ENCODE measurements around the gene FLYWCH1. TPM values are rescaled to one million over a fixed set of nuclear protein-coding genes. Genes with fewer than 3 reads are reported as not detected.
"Not testable (repeated sequence)": the region's sequence is repeated elsewhere in the genome, so short reads cannot be mapped to it uniquely, and the experiment has no call there.

Gene FLYWCH1
- total RNA-seq, 1 experiment from 2014 or later = 9.1 TPM

GRCh38 chr16:2905988-2906387 lies 5.7 kb upstream of the FLYWCH1 start:
- Histone ChIP-seq H3K27me3 (no peaks in the 10 kb centered on the region), H3K9me3 (replicated peaks) (no peaks in the 10 kb centered on the region), H3K4me1 (peaks cover 4% of the 10 kb centered on the region; the same call in 1 of the 2 replicates), H3K27ac (no peak overlapping the region), H3K36me3 (no peaks in the 10 kb centered on the region), H3K4me3 (no peak overlapping the region)
- DNase-seq = no peak

- H3K27me3 ChIP-seq; H3K36me3 ChIP-seq; H3K4me3 ChIP-seq; H3K9me3 ChIP-seq (replicated peaks); H3K4me1 ChIP-seq; H3K27ac ChIP-seq: not testable (repeated sequence)
- DNase-seq = peak; percentile 52 to 56
These were observed 4.5 kb upstream of the FLYWCH1 start for GRCh38 chr16:2907084-2907753.

GRCh38 chr16:2910441-2910969 lies 1.2 kb upstream of the FLYWCH1 start:
- Histone ChIP-seq H3K27me3 (no peaks in the 10 kb centered on the region), H3K27ac (no peak overlapping the region), H3K4me3 (no peak overlapping the region), H3K4me1 (peaks cover 4% of the 10 kb centered on the region; the same call in 1 of the 2 replicates), H3K9me3 (replicated peaks) (no peaks in the 10 kb centered on the region), H3K36me3 (no peaks in the 10 kb centered on the region)
- no peak for DNase-seq

- peak overlapping the region; percentile 82 for H3K4me3 ChIP-seq
- peaks cover 4% of the 10 kb centered on the region for H3K4me1 ChIP-seq
- H3K27ac ChIP-seq = no peak overlapping the region
- H3K9me3 ChIP-seq (replicated peaks) = no peaks in the 10 kb centered on the region
- no peaks in the 10 kb centered on the region for H3K36me3 ChIP-seq
- no peaks in the 10 kb centered on the region for H3K27me3 ChIP-seq
- DNase-seq = peak in 1 of 2 experiments; percentile 49
These were observed 834 bp downstream of the FLYWCH1 start for GRCh38 chr16:2912330-2913199.

GRCh38 chr16:2913603-2914002 lies 1.9 kb downstream of the FLYWCH1 start:
- H3K9me3 ChIP-seq (replicated peaks) = no peaks in the 10 kb centered on the region
- DNase-seq = no peak

DNA sequence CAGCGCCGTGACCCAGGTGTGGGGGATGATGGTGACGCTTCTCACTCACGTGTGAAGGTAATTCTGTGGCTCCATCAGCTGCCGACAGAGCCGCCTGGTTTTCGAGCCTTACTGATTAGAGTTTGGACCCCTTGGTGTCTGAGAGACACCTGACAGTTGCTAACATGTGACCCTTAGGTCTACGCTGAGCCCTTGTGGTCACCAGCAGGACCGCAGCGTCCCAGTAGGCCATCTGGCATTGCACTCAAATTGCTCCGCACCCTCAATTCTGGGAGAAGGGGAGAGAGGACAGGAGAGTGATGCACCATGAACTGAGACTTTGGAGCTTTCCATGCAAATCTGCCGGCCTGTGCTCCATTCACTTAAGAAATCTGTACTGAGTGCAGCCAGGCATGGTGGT lies 2.5 kb downstream of the FLYWCH1 start:
- Histone ChIP-seq H3K9me3 (replicated peaks) (no peaks in the 10 kb centered on the region), H3K4me1 (peaks cover 4% of the 10 kb centered on the region), H3K4me3 (no peak overlapping the region), H3K36me3 (no peaks in the 10 kb centered on the region), H3K27ac (no peak overlapping the region), H3K27me3 (no peaks in the 10 kb centered on the region)
- no peak for DNase-seq

More at GRCh38 chr16:2913603-2914002, 1.9 kb downstream of the FLYWCH1 start:
- peaks cover 4% of the 10 kb centered on the region for H3K4me1 ChIP-seq
- H3K27ac ChIP-seq = no peak overlapping the region
- H3K36me3 ChIP-seq = no peaks in the 10 kb centered on the region
- no peaks in the 10 kb centered on the region for H3K27me3 ChIP-seq
- H3K4me3 ChIP-seq = no peak overlapping the region

DNA sequence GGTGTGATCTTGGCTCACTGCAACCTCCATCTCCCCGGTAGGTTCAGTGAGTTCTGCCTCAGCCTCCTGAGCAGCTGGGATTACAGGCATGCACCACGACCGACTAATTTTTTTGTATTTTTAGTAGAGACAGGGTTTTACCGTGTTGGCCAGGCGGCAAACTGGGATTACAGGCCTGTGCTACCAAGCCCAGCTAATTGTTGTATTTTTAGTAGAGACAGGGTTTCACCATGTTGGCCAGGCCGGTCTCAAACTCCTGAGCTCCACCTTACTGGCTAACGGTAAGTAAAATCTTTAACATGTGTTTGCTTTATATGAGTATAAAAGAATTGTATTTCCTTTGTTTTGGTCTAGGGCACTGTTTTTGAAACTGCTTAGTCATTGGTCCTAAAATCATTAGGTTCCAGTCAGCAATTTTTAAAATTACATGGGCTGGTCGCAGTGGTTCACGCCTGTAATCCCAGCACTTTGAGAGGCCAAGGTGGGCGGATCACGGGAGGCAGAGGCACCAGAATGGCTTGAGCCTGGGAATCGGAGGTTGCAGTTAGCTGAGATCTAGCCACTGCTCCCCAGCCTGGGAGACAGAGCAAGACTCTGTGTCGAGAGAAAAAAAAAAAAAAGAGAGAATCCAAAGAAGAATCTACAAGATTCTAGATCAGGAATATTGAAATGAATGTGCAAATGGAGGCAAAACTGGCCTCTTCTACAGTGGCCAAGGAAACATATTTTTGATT lies 3.6 kb downstream of the FLYWCH1 start:
- DNase-seq = no peak
- H3K4me3 ChIP-seq = no peak overlapping the region
- H3K36me3 ChIP-seq = no peaks in the 10 kb centered on the region
- peaks cover 6% of the 10 kb centered on the region for H3K4me1 ChIP-seq
- H3K27me3 ChIP-seq = no peaks in the 10 kb centered on the region
- H3K27ac ChIP-seq = peak overlapping the region; percentile 26
- H3K9me3 ChIP-seq (replicated peaks) = no peaks in the 10 kb centered on the region

DNA sequence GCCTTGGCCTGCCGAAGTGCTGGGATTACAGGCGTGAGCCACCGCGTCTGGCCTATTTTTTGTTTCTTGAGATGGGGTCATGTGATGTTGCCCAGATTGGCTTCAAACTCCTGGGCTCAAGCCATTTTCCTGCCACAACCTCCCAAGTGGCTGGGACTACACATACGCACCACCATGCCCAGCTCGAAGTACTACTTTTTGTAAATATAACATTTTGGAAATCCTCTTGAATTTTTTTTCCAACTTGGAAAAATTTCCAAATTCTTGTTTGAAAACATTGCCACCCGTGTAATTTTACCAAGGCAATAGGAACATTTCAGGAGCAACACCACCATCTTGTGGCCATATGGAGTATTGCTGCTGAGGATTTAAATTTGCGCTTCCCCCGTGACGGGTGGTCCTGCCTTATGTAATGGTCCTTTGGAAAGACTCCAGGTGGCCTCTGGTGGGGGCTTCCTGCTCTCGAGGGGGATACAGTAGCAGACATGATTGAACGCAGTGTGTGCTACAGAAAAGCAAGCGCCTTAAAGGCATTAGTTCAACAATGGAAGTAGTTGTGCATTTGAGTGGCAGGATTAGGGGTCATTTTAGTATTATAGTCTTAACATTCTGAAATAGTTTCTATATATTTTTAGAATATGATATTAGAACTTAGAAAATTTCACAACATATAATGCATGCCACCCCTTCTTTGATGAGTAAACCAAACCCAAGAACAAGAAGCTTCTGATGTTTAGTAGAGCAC lies 8.0 kb downstream of the FLYWCH1 start:
- H3K36me3 ChIP-seq = no peaks in the 10 kb centered on the region
- peaks cover 6% of the 10 kb centered on the region for H3K4me1 ChIP-seq
- H3K27ac ChIP-seq = no peak overlapping the region
- DNase-seq = peak; percentile 55 to 83
- H3K4me3 ChIP-seq = no peak overlapping the region
- H3K27me3 ChIP-seq = no peaks in the 10 kb centered on the region
- no peaks in the 10 kb centered on the region for H3K9me3 ChIP-seq (replicated peaks)

DNA sequence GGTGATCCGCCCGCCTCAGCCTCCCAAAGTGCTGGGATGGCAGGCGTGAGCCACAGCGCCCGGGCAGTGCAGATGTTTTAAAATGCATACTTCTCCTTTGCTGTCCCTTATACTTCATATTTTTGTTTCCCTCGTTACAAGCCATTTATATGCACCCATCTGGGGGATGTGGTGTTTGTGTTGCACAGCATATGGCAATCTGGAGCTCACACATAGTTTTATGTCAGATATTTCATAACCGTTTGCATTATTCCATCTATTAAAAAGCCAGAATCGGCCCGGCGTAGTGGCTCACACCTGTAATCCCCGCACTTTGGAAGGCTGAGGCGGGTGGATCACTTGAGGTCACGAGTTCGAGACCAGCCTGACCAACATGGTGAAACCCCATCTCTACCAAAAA lies 11.8 kb downstream of the FLYWCH1 start:
- no peaks in the 10 kb centered on the region for H3K36me3 ChIP-seq
- H3K9me3 ChIP-seq (replicated peaks) = no peaks in the 10 kb centered on the region
- no peak overlapping the region for H3K27ac ChIP-seq
- peaks cover 12% of the 10 kb centered on the region for H3K4me1 ChIP-seq
- DNase-seq = no peak
- H3K4me3 ChIP-seq = no peak overlapping the region
- no peaks in the 10 kb centered on the region for H3K27me3 ChIP-seq

GRCh38 chr16:2924901-2925755 lies 13.4 kb downstream of the FLYWCH1 start:
- no peaks in the 10 kb centered on the region for H3K36me3 ChIP-seq
- H3K4me1 ChIP-seq = peaks cover 10% of the 10 kb centered on the region
- no peak overlapping the region for H3K27ac ChIP-seq
- H3K4me3 ChIP-seq = no peak overlapping the region
- no peaks in the 10 kb centered on the region for H3K9me3 ChIP-seq (replicated peaks)
- DNase-seq = no peak
- no peaks in the 10 kb centered on the region for H3K27me3 ChIP-seq

GRCh38 chr16:2925951-2926649 lies 14.4 kb downstream of the FLYWCH1 start:
- Histone ChIP-seq H3K27me3 (no peaks in the 10 kb centered on the region), H3K4me1 (peaks cover 10% of the 10 kb centered on the region), H3K9me3 (replicated peaks) (no peaks in the 10 kb centered on the region), H3K4me3 (no peak overlapping the region), H3K36me3 (no peaks in the 10 kb centered on the region), H3K27ac (no peak overlapping the region)
- peak in 1 of 2 experiments; percentile 33 for DNase-seq

GRCh38 chr16:2926650-2926999 lies 14.9 kb downstream of the FLYWCH1 start:
- H3K9me3 ChIP-seq (replicated peaks) = no peaks in the 10 kb centered on the region
- peaks cover 10% of the 10 kb centered on the region for H3K4me1 ChIP-seq
- H3K27me3 ChIP-seq = no peaks in the 10 kb centered on the region
- H3K27ac ChIP-seq = no peak overlapping the region
- H3K4me3 ChIP-seq = no peak overlapping the region
- no peaks in the 10 kb centered on the region for H3K36me3 ChIP-seq
- DNase-seq = no peak

GRCh38 chr16:2927010-2927646 lies 15.4 kb downstream of the FLYWCH1 start:
- Histone ChIP-seq H3K4me3 (no peak overlapping the region), H3K27me3 (no peaks in the 10 kb centered on the region), H3K4me1 (peaks cover 10% of the 10 kb centered on the region), H3K27ac (no peak overlapping the region), H3K9me3 (replicated peaks) (no peaks in the 10 kb centered on the region), H3K36me3 (no peaks in the 10 kb centered on the region)
- peak; percentile 78 to 93 for DNase-seq
